Measurements from ENCODE around the gene YY1.

DNA sequence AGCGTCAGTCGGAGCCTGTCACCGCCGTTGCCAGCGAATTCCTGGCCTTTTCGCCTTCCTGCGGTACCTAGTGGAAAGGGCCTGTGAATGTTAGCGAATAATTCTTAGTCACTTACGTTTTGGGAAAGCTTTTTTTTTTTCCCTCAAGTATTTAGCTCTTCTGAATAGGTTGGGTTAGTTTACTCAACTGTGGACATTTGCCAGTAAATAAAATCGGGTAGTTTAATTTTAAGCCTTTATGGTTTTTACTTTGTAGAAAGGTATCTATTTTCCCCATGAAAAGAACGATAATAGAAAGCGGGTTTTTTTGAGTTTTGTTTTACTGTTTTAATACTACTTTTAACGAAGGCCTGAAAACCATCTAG lies 1.7 kb downstream of the YY1 start:
- TF ChIP-seq EZH2 (IDR thresholded peaks at IDR 0.05; ENCODE audit: insufficient read depth, poor library complexity, severe bottlenecking) = no peak
- TF ChIP-seq EZH2phosphoT487 (IDR thresholded peaks at IDR 0.05; ENCODE audit: insufficient read depth, low read depth) = no peak

All from GM23248 (cell line).